ENCODE data around the gene RNF126. TPM values are rescaled to one million over a fixed set of nuclear protein-coding genes. Genes with fewer than 3 reads are reported as not detected.

The RNF126 gene
- total RNA-seq, 2 donors from 2014 or later = 23.3 to 45.8 TPM

DNA sequence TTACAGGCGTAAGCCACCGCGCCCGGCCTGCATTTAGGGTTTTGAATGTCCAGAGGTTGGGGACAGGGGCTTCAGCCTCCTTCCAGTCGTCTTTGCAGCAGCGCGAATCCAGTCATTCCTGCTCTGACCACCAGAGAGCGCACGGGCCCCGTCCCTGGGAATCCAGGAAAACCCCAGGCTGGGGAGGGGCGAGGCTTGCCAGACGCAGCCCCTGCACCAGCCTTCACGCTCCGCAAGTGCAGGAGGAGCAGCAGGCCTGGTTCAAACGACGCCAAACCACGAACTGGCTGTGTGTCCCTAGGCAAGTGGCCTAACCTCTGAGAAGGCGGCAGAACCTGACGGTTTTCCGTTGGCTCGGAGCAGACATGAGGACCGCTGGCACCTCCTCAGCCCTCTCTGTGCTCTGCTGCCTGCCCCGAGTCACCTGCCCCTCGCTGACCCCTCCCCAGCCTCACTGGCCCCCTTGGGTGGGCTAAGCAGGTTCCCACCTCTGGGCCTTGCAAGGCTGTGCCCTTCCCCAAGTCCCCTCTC, 2.0 kb upstream of the RNF126 start:
- Histone ChIP-seq H3K36me3 (replicated peaks in 1 of 2; ENCODE audit: insufficient read depth in 1 of 2, low read depth in 2 of 2) (no peaks in the 10 kb centered on the region), H3K4me3 (no peak overlapping the region), H3K4me1 (peaks cover 42% of the 10 kb centered on the region), H3K27ac (no peak overlapping the region), H3K9me3 (no peaks in the 10 kb centered on the region), H3K27me3 (no peaks in the 10 kb centered on the region)
- WGBS, 2 donors = 8 to 13% methylated on average over 3 to 24 of the region's 24 CpGs
- intact Hi-C loops (cut with DNase I) = loop anchor here (5.0 kb wide), 1 partner anchor 67 kb away; no protein-coding TSS in a partner anchor
- DNase-seq = peak; percentile 79 to 86 (median 82)
- peak; percentile 38 for ATAC-seq
- TF ChIP-seq CTCF (IDR thresholded peaks at IDR 0.05) = peak; percentile 84 to 96 (median 92)
- no peak for TF ChIP-seq POLR2A (IDR thresholded peaks at IDR 0.05)

DNA sequence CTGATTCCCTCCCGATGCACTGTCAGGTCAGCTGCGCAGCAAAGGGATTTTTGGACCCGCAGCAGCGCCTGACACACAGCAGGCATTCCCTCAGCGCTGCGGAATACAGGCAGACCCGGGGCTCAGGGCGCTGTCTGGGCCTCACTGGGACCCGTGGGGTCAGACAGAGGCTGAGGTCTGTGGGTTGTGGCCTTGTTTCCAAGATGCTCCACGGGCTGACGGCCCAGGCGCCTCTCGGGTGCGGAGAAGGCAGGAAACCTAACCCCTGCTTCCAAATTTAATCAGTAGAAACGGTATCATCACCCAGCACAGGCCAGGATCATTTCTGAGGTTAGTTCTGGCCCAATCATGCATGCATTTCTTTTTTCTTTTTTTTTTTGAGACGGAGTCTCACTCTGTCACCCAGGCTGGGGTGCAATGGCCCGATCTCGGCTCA, 686 bp upstream of the RNF126 start:
- TF ChIP-seq POLR2A (IDR thresholded peaks at IDR 0.05) (no peak), CTCF (IDR thresholded peaks at IDR 0.05) (no peak)
- WGBS, 2 donors = 62 to 66% methylated on average over 5 to 18 of the region's 18 CpGs
- ATAC-seq = no peak
- Histone ChIP-seq H3K27ac (peak overlapping the region; percentile 83 to 93 (median 89)), H3K27me3 (no peaks in the 10 kb centered on the region), H3K4me3 (no peak overlapping the region), H3K9me3 (no peaks in the 10 kb centered on the region), H3K36me3 (replicated peaks in 1 of 2; ENCODE audit: insufficient read depth in 1 of 2, low read depth in 2 of 2) (no peaks in the 10 kb centered on the region), H3K4me1 (peaks cover 55% of the 10 kb centered on the region)
- DNase-seq = no peak
- intact Hi-C loops (cut with DNase I) = no loop called here

- TF ChIP-seq POLR2A (IDR thresholded peaks at IDR 0.05) (peak in 1 of 3 donors; percentile 35), CTCF (IDR thresholded peaks at IDR 0.05) (no peak)
- ATAC-seq = peak; percentile 25
- Histone ChIP-seq H3K27me3 (no peaks in the 10 kb centered on the region), H3K36me3 (replicated peaks in 1 of 2; ENCODE audit: insufficient read depth in 1 of 2, low read depth in 2 of 2) (no peaks in the 10 kb centered on the region), H3K27ac (peak overlapping the region; percentile 87 to 91 (median 89)), H3K4me1 (peaks cover 68% of the 10 kb centered on the region), H3K4me3 (peak overlapping the region; percentile 95 to 98), H3K9me3 (no peaks in the 10 kb centered on the region)
- intact Hi-C loops (cut with DNase I) = no loop called here
- WGBS, 2 donors = 0% methylated on average over 2 to 71 of the region's 81 CpGs
- peak; percentile 59 to 77 (median 67) for DNase-seq
These were observed 630 bp downstream of the RNF126 start for GRCh38 chr19:662207-662961.

DNA sequence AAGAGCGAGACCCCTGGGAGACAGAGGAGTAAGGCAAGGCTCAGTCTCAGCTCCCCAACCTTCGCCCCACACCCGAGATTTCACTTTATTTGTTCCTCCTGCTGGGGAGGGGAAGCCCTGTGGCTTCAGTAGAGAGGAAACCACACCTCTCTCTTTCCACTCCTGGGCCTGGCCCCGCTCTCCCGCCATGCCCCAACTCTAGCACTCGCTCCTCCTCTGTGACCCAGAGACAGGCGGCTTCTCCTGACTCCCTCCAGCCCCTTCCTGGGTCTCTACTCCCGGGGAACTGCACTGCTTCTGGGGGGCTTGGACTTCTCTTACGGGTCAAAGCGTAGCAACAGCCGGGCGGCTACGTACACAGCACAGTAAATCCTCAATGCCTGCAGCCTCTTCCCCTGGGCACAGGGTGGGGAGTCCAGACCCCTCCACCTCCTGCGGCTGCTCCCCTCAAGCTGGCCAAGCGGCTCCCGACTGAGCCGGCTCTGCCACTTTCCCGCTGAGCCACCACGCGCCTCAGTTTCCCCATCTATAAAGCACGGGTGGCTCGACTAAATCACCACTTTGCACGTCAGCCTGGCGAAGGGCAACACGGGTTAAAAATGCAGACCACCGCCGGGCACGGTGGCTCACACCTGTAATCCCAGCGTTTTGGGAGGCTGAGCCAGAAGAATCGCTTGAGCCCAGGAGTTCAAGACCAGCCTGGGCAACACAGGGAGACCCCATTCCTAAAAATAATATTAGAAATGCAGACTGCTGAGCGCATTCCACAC, 1.4 kb downstream of the RNF126 start:
- ATAC-seq (no peak), DNase-seq (peak in 1 of 4 donors; percentile 34)
- peaks cover 74% of the 10 kb centered on the region for H3K4me1 ChIP-seq
- no peaks in the 10 kb centered on the region for H3K36me3 ChIP-seq (replicated peaks in 1 of 2; ENCODE audit: insufficient read depth in 1 of 2, low read depth in 2 of 2)
- 9 to 13% methylated on average over 19 to 30 of the region's 31 CpGs for WGBS, 2 donors
- peak overlapping the region; percentile 27 to 91 (median 88) for H3K27ac ChIP-seq
- no peaks in the 10 kb centered on the region for H3K27me3 ChIP-seq
- H3K9me3 ChIP-seq = no peaks in the 10 kb centered on the region
- intact Hi-C loops (cut with DNase I) = no loop called here
- no peak for TF ChIP-seq POLR2A (IDR thresholded peaks at IDR 0.05)
- TF ChIP-seq CTCF (IDR thresholded peaks at IDR 0.05) = no peak
- H3K4me3 ChIP-seq = peak overlapping the region; percentile 95 to 98

Measured in body of pancreas (tissue), 4 donors.